ENCODE results near the gene FAM76A. TPM values are rescaled to one million over a fixed set of nuclear protein-coding genes. Genes with fewer than 3 reads are reported as not detected.

The FAM76A gene
- total RNA-seq, 1 donor from 2014 or later: 6.1 TPM

GRCh38 chr1:27736252-27736651 is 10.5 kb downstream of the FAM76A start:
- H3K36me3 Mint-ChIP-seq (ENCODE audit: low read depth, unreplicated experiment): peaks cover 13% of the 10 kb centered on the region
- H3K27ac Mint-ChIP-seq (ENCODE audit: unreplicated experiment): no peak overlapping the region
- H2AFZ ChIP-seq (ENCODE audit: low read depth, low read length): no peak overlapping the region
- no peak overlapping the region for H3K27ac ChIP-seq (ENCODE audit: low read depth, low read length)
- no peaks in the 10 kb centered on the region for H4K20me1 ChIP-seq (ENCODE audit: insufficient read depth, low read length)
- no peaks in the 10 kb centered on the region for H3K27me3 Mint-ChIP-seq (ENCODE audit: low read depth, unreplicated experiment)
- H3K4me1 Mint-ChIP-seq (ENCODE audit: low read depth, unreplicated experiment): no peaks in the 10 kb centered on the region
- no peak overlapping the region for H3K4me3 ChIP-seq (ENCODE audit: insufficient read depth, low read depth, low read length)
- H3K4me1 ChIP-seq (ENCODE audit: insufficient read depth, low read length): no peaks in the 10 kb centered on the region
- H3K27me3 ChIP-seq (ENCODE audit: insufficient read depth, low read length): no peaks in the 10 kb centered on the region
- H3K36me3 ChIP-seq (ENCODE audit: insufficient read depth, low read length): peaks cover 6% of the 10 kb centered on the region
- FAIRE-seq (no peak), DNase-seq (ENCODE audit: low read depth) (no peak)
- no peaks in the 10 kb centered on the region for H3K9me3 ChIP-seq (ENCODE audit: insufficient read depth, low read depth, low read length)
- no peak overlapping the region for H3K4me3 Mint-ChIP-seq (ENCODE audit: unreplicated experiment)
- H3K4me2 ChIP-seq (ENCODE audit: low read length): no peak overlapping the region
- no peaks in the 10 kb centered on the region for H3K79me2 ChIP-seq (ENCODE audit: insufficient read depth, low read length)
- no peak overlapping the region for H3K9ac ChIP-seq (ENCODE audit: low read length)
- TF ChIP-seq EZH2 (IDR thresholded peaks at IDR 0.05; ENCODE audit: insufficient read depth, low read length) (no peak), CTCF (IDR thresholded peaks at IDR 0.05; ENCODE audit: insufficient read depth, low read depth, low read length) (no peak)
- no peaks in the 10 kb centered on the region for H3K9me3 Mint-ChIP-seq (ENCODE audit: unreplicated experiment)

GRCh38 chr1:27741121-27741520 is 15.4 kb downstream of the FAM76A start:
- no peaks in the 10 kb centered on the region for H3K4me1 ChIP-seq (ENCODE audit: insufficient read depth, low read length)
- H3K36me3 ChIP-seq (ENCODE audit: insufficient read depth, low read length): peaks cover 5% of the 10 kb centered on the region
- H2AFZ ChIP-seq (ENCODE audit: low read depth, low read length): no peak overlapping the region
- FAIRE-seq (no peak), DNase-seq (ENCODE audit: low read depth) (no peak)
- Mint-ChIP-seq H3K27ac (ENCODE audit: unreplicated experiment) (no peak overlapping the region), H3K9me3 (ENCODE audit: unreplicated experiment) (no peaks in the 10 kb centered on the region), H3K4me1 (ENCODE audit: low read depth, unreplicated experiment) (no peaks in the 10 kb centered on the region), H3K36me3 (ENCODE audit: low read depth, unreplicated experiment) (peaks cover 14% of the 10 kb centered on the region), H3K4me3 (ENCODE audit: unreplicated experiment) (no peak overlapping the region), H3K27me3 (ENCODE audit: low read depth, unreplicated experiment) (no peaks in the 10 kb centered on the region)
- no peaks in the 10 kb centered on the region for H3K27me3 ChIP-seq (ENCODE audit: insufficient read depth, low read length)
- TF ChIP-seq CTCF (IDR thresholded peaks at IDR 0.05; ENCODE audit: insufficient read depth, low read depth, low read length) (no peak), EZH2 (IDR thresholded peaks at IDR 0.05; ENCODE audit: insufficient read depth, low read length) (no peak)
- H3K79me2 ChIP-seq (ENCODE audit: insufficient read depth, low read length): no peaks in the 10 kb centered on the region
- H3K4me3 ChIP-seq (ENCODE audit: insufficient read depth, low read depth, low read length): no peak overlapping the region
- H3K9ac ChIP-seq (ENCODE audit: low read length): no peak overlapping the region
- H4K20me1 ChIP-seq (ENCODE audit: insufficient read depth, low read length): no peaks in the 10 kb centered on the region
- no peaks in the 10 kb centered on the region for H3K9me3 ChIP-seq (ENCODE audit: insufficient read depth, low read depth, low read length)
- no peak overlapping the region for H3K27ac ChIP-seq (ENCODE audit: low read depth, low read length)
- H3K4me2 ChIP-seq (ENCODE audit: low read length): no peak overlapping the region

- DNase-seq (ENCODE audit: low read depth): no peak
- Mint-ChIP-seq H3K27ac (ENCODE audit: unreplicated experiment) (no peak overlapping the region), H3K9me3 (ENCODE audit: unreplicated experiment) (no peaks in the 10 kb centered on the region), H3K36me3 (ENCODE audit: low read depth, unreplicated experiment) (peaks cover 9% of the 10 kb centered on the region), H3K4me1 (ENCODE audit: low read depth, unreplicated experiment) (no peaks in the 10 kb centered on the region), H3K4me3 (ENCODE audit: unreplicated experiment) (no peak overlapping the region), H3K27me3 (ENCODE audit: low read depth, unreplicated experiment) (no peaks in the 10 kb centered on the region)
- Histone ChIP-seq H3K27ac (ENCODE audit: low read depth, low read length) (no peak overlapping the region), H3K4me2 (ENCODE audit: low read length) (no peak overlapping the region), H3K9ac (ENCODE audit: low read length) (no peak overlapping the region), H3K36me3 (ENCODE audit: insufficient read depth, low read length) (peaks cover 16% of the 10 kb centered on the region), H3K4me3 (ENCODE audit: insufficient read depth, low read depth, low read length) (no peak overlapping the region), H3K79me2 (ENCODE audit: insufficient read depth, low read length) (no peaks in the 10 kb centered on the region), H3K4me1 (ENCODE audit: insufficient read depth, low read length) (no peaks in the 10 kb centered on the region), H2AFZ (ENCODE audit: low read depth, low read length) (no peak overlapping the region), H3K27me3 (ENCODE audit: insufficient read depth, low read length) (no peaks in the 10 kb centered on the region), H4K20me1 (ENCODE audit: insufficient read depth, low read length) (no peaks in the 10 kb centered on the region), H3K9me3 (ENCODE audit: insufficient read depth, low read depth, low read length) (no peaks in the 10 kb centered on the region)
- no peak for FAIRE-seq
- TF ChIP-seq CTCF (IDR thresholded peaks at IDR 0.05; ENCODE audit: insufficient read depth, low read depth, low read length) (no peak), EZH2 (IDR thresholded peaks at IDR 0.05; ENCODE audit: insufficient read depth, low read length) (no peak)
These were observed 18.8 kb downstream of the FAM76A start for GRCh38 chr1:27744556-27744955.
